Ureter (tissue), 1 donor: Measurements from ENCODE around the gene LRRC8D. TPM values are rescaled to one million over a fixed set of nuclear protein-coding genes. Genes with fewer than 3 reads are reported as not detected.
"Not testable (repeated sequence)": the region's sequence is repeated elsewhere in the genome, so short reads cannot be mapped to it uniquely, and the experiment has no call there.

Experiments used
- DNase-seq: peaks from one replicate; pipeline ENCODE4 v3.0.0-alpha.2; 2020; ENCODE audit warnings: low spot score
- total RNA-seq: library from RNA; stranded (reverse); gene quantifications from one replicate; pipeline ENCODE4 v1.2.4, GENCODE V29; 2023
- donor health status: DM: yes; HTN: yes; CAD: no.

The LRRC8D gene
- total RNA-seq, 1 donor from 2014 or later: 17.8 TPM

DNA sequence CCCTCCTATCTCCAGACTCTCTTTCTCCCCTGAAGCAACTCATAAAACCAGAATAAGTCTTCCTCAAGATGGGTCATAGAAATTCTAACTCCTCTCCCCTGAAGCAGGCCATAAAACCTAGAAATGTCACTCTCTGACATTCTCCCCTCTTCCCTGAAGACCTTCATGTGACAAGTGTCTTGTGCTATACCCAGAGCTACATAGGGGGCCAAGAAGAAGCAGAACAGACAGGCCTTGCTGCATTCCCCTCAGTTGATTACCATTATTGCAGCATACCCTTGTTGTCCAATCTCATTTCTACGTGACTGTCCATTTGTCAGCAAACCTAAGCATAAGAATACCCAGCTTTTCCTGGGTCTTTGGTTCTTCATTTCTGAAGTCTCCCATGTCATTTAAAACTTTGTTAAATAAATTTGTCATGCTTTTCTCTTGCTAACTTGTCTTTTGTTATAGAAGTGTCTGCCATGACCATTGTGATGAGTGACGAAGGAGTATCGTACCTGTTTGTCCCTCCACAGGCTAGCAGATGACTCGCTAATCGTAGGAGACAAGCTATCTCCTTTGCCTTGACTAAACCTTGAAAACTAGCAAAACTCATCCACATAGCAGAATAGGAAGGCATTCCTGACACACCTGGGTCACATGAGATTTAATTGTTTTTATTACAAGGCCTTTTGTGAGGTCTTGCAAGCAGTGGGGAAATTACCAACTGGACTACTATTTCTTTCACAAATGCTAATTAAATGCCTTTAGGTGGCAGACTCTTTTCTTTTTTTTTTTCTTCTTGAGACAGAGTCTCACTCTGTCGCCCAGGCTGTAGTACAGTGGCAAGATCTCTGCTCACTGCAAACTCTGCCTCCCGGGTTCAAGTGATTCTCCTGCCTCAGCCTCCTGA is 134.7 kb downstream of the LRRC8D start:
- no peak for DNase-seq

DNA sequence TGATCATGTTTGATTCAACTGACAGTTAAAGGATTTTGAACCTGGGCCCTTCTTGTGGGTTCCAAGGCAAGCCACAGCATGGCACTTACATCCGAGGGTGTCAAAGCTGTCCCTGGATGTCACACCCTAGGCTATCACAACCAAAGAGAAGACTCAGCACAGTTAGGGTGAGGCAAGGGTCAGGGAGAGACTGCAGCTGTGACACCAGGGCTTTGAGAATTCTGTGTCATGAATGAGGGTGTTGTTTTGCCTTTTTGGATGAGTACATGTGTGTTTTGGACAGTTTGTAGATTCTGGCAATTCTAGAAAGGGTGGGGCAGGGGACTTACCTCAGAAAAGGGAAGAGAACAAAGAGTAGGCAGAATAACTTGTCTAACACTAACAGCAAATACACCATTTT is 136.3 kb downstream of the LRRC8D start:
- DNase-seq: no peak

DNA sequence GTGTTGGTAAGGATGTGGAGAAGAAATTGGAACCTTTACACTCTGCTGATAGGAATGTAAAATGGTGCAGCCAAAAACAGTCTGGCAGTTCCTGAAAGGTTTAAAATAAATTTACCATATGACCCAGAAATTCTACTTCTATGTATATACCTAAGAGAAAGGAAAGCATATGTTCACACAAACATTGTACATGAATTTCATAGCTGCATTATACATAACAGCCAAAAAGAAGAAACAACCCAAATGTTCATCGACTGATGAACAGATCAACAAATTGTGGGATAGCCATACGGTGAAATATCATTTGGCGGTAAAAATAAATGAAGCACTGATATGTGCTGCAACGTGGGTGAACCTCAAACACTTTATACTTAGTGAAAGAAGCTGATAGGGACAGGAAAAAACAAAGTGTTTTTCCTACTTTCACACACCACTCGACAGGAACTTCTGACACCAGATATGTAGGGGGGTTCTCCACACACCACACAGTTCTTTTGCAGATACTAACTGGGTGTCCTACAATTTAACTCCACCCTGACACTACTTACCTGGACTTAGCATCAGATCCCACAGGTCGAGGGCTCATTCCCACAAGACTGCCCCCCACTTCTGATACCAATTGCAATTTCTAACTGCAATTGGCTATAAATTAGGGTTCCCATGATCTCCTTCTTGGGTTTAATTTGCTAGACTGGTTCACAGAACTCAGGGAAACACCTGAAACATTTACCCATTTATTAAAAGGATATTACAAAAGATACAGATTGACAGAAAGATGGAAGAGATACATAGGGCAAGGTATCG is 138.2 kb downstream of the LRRC8D start:
- no peak for DNase-seq

DNA sequence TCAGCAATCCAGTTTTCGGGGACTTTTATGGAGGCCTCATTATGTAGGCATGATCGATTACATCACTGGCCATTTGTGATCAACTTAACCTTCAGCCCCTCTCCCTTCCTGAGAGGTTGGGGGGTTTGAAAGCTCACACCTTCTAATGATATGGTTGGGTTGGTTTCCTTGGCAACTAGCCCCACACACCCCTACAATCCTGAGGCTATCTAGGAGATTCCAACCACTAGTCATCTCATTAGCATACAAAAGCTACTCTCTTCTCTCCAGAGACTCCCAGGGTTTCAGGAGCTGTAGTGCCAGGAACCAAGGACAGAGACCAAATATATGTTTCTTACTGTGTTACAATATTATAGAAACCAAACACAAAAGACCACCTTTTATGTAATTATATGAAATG is 138.9 kb downstream of the LRRC8D start:
- no peak for DNase-seq

DNA sequence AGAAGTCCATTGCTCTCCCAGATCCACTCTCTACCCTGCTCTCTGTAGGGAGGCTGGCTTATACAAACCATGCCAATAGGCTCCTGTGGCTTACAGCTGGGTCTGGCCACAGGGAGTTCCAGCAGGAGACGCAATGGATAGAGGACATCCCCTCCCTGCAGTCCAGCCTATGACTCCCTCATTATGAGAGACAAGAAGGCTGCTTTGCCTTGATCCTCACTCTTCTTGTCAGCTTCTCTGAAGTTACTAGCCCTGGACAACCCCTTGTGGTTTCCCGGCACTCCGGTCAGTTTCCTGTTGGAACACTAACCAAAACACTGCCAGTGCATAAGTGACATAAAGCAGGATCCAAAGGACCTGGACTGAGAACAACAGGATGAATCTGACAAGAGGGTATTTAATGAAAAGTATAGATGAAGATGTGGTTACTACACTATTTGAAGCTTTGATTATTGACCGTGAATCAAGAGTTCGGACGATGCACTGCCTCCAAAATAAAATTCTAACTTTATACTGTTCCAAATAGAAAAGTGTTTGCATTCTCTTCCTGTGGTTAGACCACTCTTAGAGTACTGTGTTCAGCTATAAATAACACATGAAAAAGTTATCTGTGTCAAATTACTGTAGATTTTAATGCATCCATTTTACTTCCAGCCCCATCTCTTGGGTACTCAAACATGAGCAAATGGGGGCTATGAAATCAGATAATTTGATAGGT is 141.4 kb downstream of the LRRC8D start:
- DNase-seq: no peak

DNA sequence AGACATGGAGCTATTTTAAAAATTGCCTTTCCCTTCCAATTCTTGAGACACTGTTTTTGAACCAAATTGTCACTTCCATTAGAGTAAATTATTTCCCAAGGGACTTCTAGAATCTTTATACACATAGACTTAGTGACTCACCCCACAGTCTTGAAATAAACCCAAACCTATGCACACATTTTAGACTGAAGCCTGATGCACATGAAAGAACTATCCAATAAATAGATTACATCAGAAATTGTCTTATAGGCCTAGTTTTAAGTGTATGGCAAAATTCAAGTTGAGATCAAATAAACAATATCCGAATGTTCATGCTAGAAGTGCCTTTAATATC is 141.9 kb downstream of the LRRC8D start:
- DNase-seq: no peak

DNA sequence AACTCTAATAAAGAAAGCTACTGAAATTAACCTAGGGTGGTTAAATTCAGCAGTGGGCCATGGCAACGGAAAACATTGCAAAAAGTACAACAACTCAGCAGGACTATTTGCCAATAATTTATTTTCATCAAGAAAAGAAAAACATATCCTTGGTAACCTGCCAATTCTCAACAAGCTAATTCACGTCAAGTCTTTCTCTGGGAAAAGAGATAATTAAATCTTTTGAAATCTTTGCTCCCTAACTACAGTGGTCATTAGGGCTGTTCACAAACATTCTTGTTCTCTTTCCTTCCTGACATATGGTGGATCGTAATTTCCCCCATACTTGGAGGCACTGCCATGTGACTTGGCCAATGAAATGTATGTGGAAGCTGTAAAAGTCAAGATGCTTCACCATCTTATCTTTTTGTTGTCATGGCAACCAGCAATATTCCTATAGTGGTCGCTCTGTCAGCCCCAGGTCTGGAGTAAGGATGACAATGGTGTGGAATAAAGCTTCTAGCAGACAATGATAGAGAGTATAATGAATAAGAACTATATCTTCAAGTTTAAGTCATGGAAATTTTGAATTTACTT is 144.4 kb downstream of the LRRC8D start:
- DNase-seq: no peak

DNA sequence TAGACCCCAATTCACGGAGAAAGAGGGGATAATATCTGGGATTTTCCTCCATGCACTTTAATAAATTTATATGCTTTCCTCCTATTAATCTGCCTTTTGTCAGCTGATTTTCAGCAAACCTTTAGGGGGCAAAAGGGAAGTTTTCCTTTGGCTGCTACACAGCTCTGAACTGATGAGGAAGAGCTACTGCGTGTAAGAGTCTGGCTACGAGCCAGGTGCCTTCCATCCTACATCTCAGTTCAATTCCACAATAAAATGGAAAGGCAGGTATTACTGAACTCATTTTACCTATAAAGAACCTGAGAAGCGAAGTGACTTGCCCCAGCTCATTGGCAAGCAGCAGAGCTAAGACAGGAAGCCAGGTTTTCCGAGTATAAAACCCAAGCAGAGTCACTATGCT is 145.8 kb downstream of the LRRC8D start:
- DNase-seq: no peak

DNA sequence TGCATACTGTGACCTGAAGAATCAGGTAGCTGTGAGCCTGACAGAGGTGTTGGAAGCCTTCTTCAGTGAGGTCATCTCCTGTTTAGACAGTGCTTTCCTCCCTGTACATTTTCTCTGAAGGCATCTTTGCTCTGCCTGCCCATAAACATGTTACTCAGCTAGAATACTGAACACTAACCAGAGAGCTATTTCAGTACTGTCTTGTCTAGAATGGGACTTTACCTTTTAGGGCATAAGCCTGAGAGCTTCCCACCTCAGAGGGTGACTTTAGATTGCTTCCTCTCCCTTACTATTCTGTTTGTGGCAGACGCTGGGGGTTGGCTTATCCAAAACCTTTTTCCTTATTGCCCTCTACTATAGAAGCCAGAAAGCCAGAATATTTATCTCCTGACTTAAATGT is 150.8 kb downstream of the LRRC8D start:
- DNase-seq: no peak

DNA sequence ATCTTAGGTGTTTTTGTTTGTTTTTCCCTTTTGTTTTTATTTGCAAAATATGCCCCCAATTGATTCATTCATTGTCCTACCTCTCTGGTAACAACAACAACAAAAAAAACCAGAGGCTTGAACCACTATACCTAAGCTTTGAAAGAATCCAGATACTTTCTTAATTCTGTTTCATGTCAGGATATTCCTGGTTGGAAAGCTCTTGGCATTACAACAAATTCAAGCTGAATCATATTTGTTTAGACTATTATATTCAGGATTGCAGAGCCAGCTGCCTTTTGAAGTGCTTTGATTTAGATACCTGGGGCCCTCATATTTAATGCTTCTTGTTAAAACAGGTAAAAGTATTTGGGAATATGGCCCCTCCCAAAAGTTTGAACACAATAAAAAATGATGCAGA is 151.2 kb downstream of the LRRC8D start:
- DNase-seq: no peak

DNA sequence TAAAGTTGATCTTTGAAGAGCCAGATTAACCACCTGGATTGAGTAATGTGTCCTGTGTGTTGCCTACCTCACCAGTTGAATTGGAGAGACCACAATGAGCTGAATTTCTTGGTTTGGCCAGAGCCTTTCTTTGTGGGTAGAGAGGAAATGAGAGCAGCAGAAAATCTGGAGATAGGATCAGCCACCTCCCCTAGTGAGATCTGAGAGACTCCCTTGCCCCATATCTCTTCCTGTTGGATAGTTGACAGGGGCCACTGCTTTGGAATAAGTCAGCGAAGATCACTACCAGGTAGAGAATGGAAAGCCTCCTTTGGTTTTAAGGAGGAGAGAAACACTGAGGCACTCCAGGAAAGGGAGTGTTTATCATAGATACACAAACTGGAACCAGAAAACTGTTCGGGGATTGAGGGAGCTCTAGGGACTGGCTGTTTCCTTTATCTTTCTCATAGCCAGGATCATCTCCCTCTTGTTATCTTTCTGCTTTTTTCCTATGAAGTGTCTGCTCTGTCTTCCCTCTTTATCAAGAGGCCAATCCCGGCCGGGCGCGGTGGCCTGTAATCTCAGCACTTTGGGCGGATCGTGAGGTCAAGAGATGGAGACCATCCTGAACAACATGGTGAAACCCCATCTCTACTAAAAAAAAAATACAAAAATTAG is 152.8 kb downstream of the LRRC8D start:
- no peak for DNase-seq

DNA sequence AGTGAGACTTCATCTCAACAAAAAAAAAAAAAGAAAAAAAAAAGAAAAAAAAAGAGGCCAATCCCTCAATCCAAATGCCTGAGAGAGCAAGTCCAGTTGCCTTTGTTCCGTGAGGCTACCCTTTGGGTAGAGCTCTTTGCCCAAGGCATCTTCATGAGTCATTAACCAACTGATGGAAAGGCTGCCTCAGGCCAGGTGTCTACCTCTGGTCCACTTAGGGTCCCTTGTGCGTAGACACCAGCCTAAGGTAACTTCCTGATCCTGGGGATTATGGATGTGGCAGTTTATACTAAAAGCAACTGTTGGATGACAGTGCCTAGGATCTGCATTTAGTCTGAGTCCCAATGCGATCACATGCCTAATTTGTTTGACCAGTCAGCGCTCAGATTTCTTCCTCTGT is 153.4 kb downstream of the LRRC8D start:
- no peak for DNase-seq

DNA sequence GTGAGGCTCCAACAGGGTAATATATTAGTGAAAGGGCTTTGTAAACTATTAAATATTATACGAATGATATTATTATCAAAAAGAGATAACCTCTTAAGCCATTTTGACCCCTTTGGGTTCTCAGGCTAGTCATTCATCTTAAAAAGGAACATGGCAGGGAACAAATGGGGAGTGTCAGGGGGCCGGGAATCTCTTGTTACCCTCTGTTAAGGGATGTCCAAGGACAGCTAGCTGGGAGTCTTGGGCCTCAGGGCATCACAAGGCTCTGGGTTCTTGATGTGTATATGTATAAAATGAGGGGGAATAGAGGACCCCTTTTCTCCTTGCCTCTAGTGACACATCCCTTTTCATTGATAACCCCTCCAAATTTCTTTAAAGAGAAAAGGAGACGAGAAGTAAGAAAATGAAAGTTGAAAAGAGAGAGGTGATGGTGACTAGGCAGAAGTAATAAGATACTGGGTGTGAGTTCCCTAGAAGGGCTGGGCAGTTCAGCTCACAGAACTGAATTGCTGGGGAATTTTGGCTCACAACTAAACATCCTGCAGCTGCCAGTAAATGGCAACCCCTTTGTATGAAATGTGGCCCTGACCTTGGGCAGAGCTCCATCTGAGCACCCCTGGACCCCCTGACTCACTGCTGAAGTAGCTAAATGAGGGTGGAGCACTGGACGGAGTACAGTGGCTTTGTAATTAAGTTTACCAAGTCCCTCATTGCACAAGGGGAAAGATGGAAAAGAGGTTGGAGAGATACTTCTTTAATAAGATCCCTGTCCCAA is 154.1 kb downstream of the LRRC8D start:
- no peak for DNase-seq

DNA sequence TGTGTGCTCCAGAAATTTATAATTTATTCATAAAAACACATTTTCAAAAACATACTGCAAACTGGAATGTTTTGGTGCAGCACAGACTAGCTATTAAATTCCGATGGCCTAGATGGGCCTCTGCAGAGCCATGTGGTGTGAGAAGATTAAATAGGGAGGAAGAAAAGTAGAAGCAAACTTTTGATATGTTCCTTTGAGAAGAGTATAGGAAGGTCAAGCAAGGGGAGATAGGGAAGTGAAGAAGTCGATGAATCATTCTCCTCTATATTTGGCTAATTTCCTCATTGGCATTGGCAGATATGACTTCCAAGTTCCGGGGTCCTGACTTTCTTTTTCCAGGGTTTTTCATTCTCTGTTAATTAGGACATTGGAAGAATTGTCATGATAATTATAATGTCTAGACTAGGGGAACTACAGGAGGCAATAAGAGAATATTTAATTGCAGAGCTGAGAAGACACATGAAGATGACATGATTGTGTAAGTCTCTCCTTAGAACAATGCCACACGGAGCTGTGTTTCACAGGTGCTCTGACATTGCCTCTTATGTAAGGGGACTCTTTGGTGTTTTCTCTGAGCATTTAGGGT is 154.8 kb downstream of the LRRC8D start:
- DNase-seq: no peak

DNA sequence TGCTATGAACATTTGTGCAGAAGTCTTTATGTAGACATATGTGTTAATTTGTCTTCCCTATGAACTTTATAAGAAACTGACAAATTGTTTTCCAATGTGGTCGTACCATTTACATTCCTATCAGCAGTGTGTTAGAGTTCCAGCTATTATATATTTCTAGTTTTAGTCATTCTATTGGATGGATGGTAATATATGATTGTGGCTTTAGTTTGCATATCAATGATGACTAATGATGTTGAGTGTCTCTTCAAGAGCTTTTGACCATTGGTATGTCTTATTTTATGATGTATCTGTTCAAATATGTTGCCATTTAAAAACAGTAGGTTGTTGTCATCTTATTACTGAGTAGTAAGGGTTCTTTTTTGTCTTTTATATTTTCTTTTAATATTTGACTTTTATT is 157.9 kb downstream of the LRRC8D start:
- DNase-seq: no peak

DNA sequence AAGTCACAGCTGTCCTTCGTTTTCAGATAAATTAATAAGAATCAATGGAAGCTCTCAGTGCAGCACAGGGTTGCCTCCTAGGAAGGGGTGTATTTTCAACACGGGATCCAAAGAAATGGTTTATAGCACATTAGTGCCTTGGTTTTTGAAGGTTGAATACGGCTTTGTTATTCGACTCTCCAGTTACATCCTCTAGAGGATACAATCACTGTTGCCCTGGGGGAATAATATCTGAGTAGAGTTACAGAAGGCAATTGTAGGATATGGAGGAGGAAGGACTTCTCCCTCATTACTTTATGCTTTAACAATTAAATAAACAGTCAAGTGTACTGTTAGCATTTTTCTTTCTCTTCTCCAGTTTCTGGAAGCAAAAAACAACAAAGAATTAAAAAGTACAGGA is 159.8 kb downstream of the LRRC8D start:
- no peak for DNase-seq

DNA sequence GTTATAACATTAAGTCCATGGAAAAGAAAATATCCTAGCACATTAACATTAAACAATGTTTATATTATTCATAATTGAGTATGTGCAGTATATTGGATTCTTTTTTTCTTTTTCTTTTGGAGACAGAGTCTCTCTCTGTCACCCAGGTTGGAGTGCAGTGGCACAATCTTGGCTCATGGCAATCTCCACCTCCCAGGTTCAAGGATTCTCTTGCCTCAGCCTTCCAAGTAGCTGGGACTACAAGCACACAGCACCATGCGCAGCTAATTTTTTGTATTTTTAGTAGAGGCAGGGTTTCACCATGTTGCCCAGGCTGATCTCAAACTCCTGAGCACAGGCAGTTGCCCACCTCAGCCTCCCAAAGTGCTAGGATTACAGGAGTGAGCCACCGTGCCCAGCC is 162.0 kb downstream of the LRRC8D start:
- not testable (repeated sequence) for DNase-seq

DNA sequence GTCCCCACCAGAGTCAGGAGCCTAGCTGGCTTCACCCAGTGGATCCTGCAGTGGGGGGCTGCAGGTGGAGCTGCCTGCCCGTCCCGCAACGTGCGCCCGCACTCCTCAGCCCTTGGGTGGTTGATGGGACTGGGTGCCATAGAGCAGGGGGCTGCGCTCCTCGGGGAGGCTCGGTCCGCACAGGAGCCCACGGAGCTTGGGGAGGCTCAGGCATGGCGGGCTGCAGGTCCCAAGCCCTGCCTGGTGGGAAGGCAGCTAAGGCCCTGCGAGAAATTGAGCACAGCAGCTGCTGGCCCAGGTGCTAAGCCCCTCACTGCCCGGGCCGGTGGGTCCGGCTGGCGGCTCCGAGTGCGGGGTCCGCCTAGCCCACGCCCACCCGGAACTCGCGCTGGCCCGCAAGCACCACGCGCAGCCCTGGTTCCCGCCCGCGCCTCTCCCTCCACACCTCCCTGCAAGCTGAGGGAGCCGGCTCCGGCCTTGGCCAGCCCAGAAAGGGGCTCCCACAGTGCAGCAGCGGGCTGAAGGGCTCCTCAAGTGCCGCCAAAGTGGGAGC is 163.8 kb downstream of the LRRC8D start:
- not testable (repeated sequence) for DNase-seq

DNA sequence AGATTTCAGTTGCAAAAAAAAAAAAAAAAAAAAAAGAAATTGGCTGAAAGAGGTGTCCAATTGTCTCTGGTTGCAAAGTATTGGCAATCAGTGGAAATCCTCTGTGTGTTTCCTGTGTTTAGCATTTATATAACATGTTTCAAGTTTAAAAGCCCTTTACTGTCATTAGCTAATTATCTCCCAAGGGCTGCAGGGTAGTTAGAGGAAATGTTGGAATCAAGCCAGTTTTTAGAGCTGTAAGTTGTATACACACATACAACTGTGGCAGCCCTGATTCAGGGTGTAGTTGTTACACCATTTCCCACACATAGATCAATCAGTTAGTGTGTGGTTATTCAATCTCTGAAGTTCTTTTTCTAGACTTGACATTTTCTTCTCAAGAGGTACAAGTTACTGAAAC is 165.2 kb downstream of the LRRC8D start:
- DNase-seq: no peak
